ENCODE data around the gene B3GALT4.

DNA sequence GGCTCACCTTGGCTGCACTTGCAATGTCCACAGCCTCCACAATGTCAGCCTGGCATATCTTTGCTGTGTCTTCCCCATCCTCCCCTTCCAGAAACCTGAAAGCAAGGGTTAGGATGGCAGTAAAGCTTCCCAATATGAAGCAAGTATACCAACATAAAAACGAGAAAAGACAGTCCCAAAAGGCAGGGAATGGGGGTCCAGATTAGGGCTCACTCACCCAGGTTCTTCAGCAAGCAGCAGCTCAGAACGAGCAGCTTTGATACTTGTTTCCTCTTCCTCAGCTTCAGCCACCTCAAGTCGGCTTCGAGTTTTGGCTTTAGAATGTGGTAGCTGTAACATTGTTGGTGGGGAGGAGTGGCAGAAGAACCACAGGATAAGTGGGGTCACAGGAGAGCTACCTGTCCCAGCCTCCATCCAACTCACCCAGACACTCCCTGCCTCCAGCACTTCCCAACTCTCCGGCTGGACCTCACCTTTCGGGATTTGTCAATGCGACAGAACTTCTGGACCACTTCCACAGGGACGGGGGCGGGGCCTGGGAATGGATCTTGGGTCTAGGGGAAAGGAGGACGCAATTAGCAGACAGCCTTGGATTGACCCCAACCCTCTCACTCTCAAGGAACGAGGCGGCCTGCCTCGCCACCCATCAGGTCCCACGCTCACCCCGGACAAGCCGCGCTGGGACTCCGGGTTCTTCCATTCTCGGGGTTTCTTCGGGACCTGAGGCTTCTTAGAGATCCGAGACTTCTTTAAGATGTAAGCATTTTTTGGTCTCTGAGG, 11.4 kb downstream of the B3GALT4 start:
- TF ChIP-seq, protein P1, sequence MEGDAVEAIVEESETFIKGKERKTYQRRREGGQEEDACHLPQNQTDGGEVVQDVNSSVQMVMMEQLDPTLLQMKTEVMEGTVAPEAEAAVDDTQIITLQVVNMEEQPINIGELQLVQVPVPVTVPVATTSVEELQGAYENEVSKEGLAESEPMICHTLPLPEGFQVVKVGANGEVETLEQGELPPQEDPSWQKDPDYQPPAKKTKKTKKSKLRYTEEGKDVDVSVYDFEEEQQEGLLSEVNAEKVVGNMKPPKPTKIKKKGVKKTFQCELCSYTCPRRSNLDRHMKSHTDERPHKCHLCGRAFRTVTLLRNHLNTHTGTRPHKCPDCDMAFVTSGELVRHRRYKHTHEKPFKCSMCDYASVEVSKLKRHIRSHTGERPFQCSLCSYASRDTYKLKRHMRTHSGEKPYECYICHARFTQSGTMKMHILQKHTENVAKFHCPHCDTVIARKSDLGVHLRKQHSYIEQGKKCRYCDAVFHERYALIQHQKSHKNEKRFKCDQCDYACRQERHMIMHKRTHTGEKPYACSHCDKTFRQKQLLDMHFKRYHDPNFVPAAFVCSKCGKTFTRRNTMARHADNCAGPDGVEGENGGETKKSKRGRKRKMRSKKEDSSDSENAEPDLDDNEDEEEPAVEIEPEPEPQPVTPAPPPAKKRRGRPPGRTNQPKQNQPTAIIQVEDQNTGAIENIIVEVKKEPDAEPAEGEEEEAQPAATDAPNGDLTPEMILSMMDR (IDR thresholded peaks at IDR 0.05; ENCODE audit: low read length) = no peak
- TF ChIP-seq EZH2phosphoT487 (IDR thresholded peaks at IDR 0.05; ENCODE audit: low read length) = no peak
- TF ChIP-seq EZH2 (optimal IDR thresholded peaks at IDR 0.05; ENCODE audit: low read depth, low read length) = no peak
